PC-3 (cell line): ENCODE data around the gene BLTP2. TPM values are rescaled to one million over a fixed set of nuclear protein-coding genes. Genes with fewer than 3 reads are reported as not detected.
A peak's percentile ranks its signal among the peaks of the same experiment; 100 is the strongest.

ENCODE experiments used
- ATAC-seq: fragments of 200-7000 bp; cut with Tn5 transposase; 2 replicates; pipeline ENCODE4 v1.9.1; 2020; ENCODE audit warnings: mild to moderate bottlenecking, moderate library complexity
- BruUV-seq: library from RNA; stranded (reverse); fragments of 400-500 nt; replicated peaks from 2 replicates; lab custom pipeline; 2021; lab: Mats Ljungman, UMichigan
- CTCF ChIA-PET: fragments of 300-600 bp; sonication (Branson Sonifier 250); formaldehyde crosslinking; loops from one replicate; lab custom pipeline; 2022; ENCODE audit warnings: antibody characterized with exemption; lab: Charles Lee
- POLR2A ChIA-PET: fragments of 300-600 bp; sonication (Branson Sonifier 250); formaldehyde crosslinking; loops from one replicate; lab custom pipeline; 2022; ENCODE audit warnings: antibody characterized with exemption; ENCODE audit not compliant: unreplicated experiment; lab: Charles Lee
- DNase-seq: peaks from one replicate; pipeline ENCODE4 v3.0.0-alpha.2; 2015
- H2AFZ ChIP-seq: fragments of 300-600 bp; sonication (generic); 2 replicates; pipeline ENCODE4 v1.6.0; 2016; ENCODE audit warnings: antibody characterized with exemption, low read length
- H3F3A ChIP-seq: fragments of 300-600 bp; sonication (generic); one replicate; pipeline ENCODE4 v1.6.0; 2017; ENCODE audit warnings: antibody characterized with exemption, low read length, control low read depth, mild to moderate bottlenecking; ENCODE audit not compliant: unreplicated experiment
- H3K27ac ChIP-seq: fragments of 300-600 bp; sonication (generic); 2 replicates; pipeline ENCODE4 v1.5.1; 2016; ENCODE audit warnings: mild to moderate bottlenecking, low read length
- H3K27me3 ChIP-seq: fragments of 300-600 bp; sonication (generic); 2 replicates; pipeline ENCODE4 v1.6.1; 2016; ENCODE audit warnings: low read length, mixed read lengths
- H3K36me3 ChIP-seq: fragments of 300-600 bp; sonication (generic); 2 replicates; pipeline ENCODE4 v1.6.1; 2016; ENCODE audit warnings: low read depth, mixed run types, low read length, mixed read lengths
- H3K4me1 ChIP-seq: fragments of 300-600 bp; sonication (generic); 2 replicates; pipeline ENCODE4 v1.5.1; 2016; ENCODE audit warnings: low read length; ENCODE audit not compliant: insufficient read depth
- H3K4me2 ChIP-seq: fragments of 300-600 bp; sonication (generic); 2 replicates; pipeline ENCODE4 v1.6.0; 2016; ENCODE audit warnings: low read length
- H3K4me3 ChIP-seq: fragments of 300-600 bp; sonication (generic); 2 replicates; pipeline ENCODE4 v1.5.1; 2016; ENCODE audit warnings: mild to moderate bottlenecking, low read length, mixed read lengths
- H3K79me2 ChIP-seq: fragments of 300-600 bp; sonication (generic); 2 replicates; pipeline ENCODE4 v1.6.1; 2017; ENCODE audit warnings: low read length, mixed read lengths
- H3K9ac ChIP-seq: fragments of 300-600 bp; sonication (generic); 2 replicates; pipeline ENCODE4 v1.6.0; 2016; ENCODE audit warnings: mild to moderate bottlenecking, low read length
- H3K9me2 ChIP-seq: fragments of 300-600 bp; sonication (generic); replicated peaks from 2 replicates; pipeline ENCODE4 v1.6.1; 2016; ENCODE audit warnings: mixed run types, low read length, mixed read lengths
- H3K9me3 ChIP-seq: fragments of 300-600 bp; sonication (generic); 2 replicates; pipeline ENCODE4 v1.6.1; 2016; ENCODE audit warnings: low read length, mixed read lengths
- H4K20me1 ChIP-seq: fragments of 300-600 bp; sonication (generic); 2 replicates; pipeline ENCODE4 v1.6.1; 2016; ENCODE audit warnings: low read length, mixed read lengths
- CTCF ChIP-seq: fragments of 300-600 bp; sonication (generic); conservative IDR thresholded peaks from 2 replicates; pipeline ENCODE4 v1.5.1; 2017; ENCODE audit warnings: antibody characterized with exemption, low read depth, mild to moderate bottlenecking, low read length
- EZH2 ChIP-seq: fragments of 300-600 bp; sonication (generic); IDR thresholded peaks from one replicate; pipeline ENCODE4 v1.6.1; 2017; ENCODE audit warnings: antibody characterized with exemption, mild to moderate bottlenecking, low read length; ENCODE audit not compliant: unreplicated experiment
- EZH2phosphoT487 ChIP-seq: fragments of 300-600 bp; sonication (generic); IDR thresholded peaks from 2 replicates; pipeline ENCODE4 v1.6.1; 2018; ENCODE audit warnings: mild to moderate bottlenecking, antibody characterized with exemption, low read length, borderline replicate concordance
- intact Hi-C: fragments of 100-400 bp; cut with micrococcal nuclease; formaldehyde crosslinking; loops from 2 replicates; pipeline ENCODE4 v1.9.0; 2023
- total RNA-seq: library from RNA; depleted of rRNA; stranded (reverse); fragments of >200 nt; gene quantifications from 2 replicates; pipeline ENCODE4 v1.2.3, GENCODE V29; 2014

BLTP2 gene
- total RNA-seq, 1 experiment from 2014 or later = 103 TPM

- Histone ChIP-seq H3K4me3 (no peak overlapping the region), H3K9me2 (no peaks in the 10 kb centered on the region), H4K20me1 (no peaks in the 10 kb centered on the region), H3K4me2 (no peak overlapping the region), H3K27ac (no peak overlapping the region), H3K36me3 (peaks cover 56% of the 10 kb centered on the region), H2AFZ (no peak overlapping the region), H3F3A (no peaks in the 10 kb centered on the region), H3K4me1 (no peaks in the 10 kb centered on the region), H3K9ac (no peak overlapping the region), H3K9me3 (no peaks in the 10 kb centered on the region), H3K27me3 (no peaks in the 10 kb centered on the region), H3K79me2 (no peaks in the 10 kb centered on the region)
- no TSS peak for BruUV-seq
- POLR2A ChIA-PET = no interaction called here
- intact Hi-C loops = no loop called here
- no peak for ATAC-seq
- CTCF ChIA-PET = no interaction called here
- DNase-seq = no peak
- no peak for TF ChIP-seq EZH2
- TF ChIP-seq EZH2phosphoT487 = no peak
- no peak for TF ChIP-seq CTCF
Observed at GRCh38 chr17:28685366-28685765, 40.4 kb upstream of the BLTP2 start.

- Histone ChIP-seq H2AFZ (no peak overlapping the region), H3K4me2 (no peak overlapping the region), H3K36me3 (peaks cover 53% of the 10 kb centered on the region), H3K27ac (no peak overlapping the region), H3K4me1 (no peaks in the 10 kb centered on the region), H3K9me3 (no peaks in the 10 kb centered on the region), H3F3A (no peaks in the 10 kb centered on the region), H3K9me2 (no peaks in the 10 kb centered on the region), H3K4me3 (no peak overlapping the region), H3K27me3 (no peaks in the 10 kb centered on the region), H3K9ac (no peak overlapping the region), H3K79me2 (no peaks in the 10 kb centered on the region), H4K20me1 (no peaks in the 10 kb centered on the region)
- DNase-seq = peak; percentile 10
- no peak for TF ChIP-seq EZH2
- TF ChIP-seq CTCF = 0 out of 2 replicates have a peak, but pooled peaks have one; percentile 8
- ChIA-PET POLR2A (no interaction called here), CTCF (no interaction called here)
- no peak for ATAC-seq
- intact Hi-C loops = no loop called here
- no TSS peak for BruUV-seq
Observed at GRCh38 chr17:28684963-28685362, 40.0 kb upstream of the BLTP2 start.

- intact Hi-C loops = no loop called here
- POLR2A ChIA-PET = no interaction called here
Observed at GRCh38 chr17:28682655-28683054, 37.7 kb upstream of the BLTP2 start.

More at GRCh38 chr17:28682655-28683054, 37.7 kb upstream of the BLTP2 start:
- Histone ChIP-seq H3K79me2 (no peaks in the 10 kb centered on the region), H3F3A (no peaks in the 10 kb centered on the region), H3K4me3 (no peak overlapping the region), H3K9me3 (no peaks in the 10 kb centered on the region), H3K4me1 (no peaks in the 10 kb centered on the region), H3K27me3 (no peaks in the 10 kb centered on the region), H3K27ac (no peak overlapping the region), H3K4me2 (no peak overlapping the region), H3K9ac (no peak overlapping the region), H3K9me2 (no peaks in the 10 kb centered on the region), H2AFZ (no peak overlapping the region), H3K36me3 (peaks cover 36% of the 10 kb centered on the region), H4K20me1 (no peaks in the 10 kb centered on the region)
- no TSS peak for BruUV-seq
- TF ChIP-seq CTCF = no peak
- TF ChIP-seq EZH2 = no peak
- TF ChIP-seq EZH2phosphoT487 = no peak
- DNase-seq = no peak
- no peak for ATAC-seq
- CTCF ChIA-PET = no interaction called here
